Measurements from ENCODE around the gene CDHR2.

- TF ChIP-seq, protein P1, sequence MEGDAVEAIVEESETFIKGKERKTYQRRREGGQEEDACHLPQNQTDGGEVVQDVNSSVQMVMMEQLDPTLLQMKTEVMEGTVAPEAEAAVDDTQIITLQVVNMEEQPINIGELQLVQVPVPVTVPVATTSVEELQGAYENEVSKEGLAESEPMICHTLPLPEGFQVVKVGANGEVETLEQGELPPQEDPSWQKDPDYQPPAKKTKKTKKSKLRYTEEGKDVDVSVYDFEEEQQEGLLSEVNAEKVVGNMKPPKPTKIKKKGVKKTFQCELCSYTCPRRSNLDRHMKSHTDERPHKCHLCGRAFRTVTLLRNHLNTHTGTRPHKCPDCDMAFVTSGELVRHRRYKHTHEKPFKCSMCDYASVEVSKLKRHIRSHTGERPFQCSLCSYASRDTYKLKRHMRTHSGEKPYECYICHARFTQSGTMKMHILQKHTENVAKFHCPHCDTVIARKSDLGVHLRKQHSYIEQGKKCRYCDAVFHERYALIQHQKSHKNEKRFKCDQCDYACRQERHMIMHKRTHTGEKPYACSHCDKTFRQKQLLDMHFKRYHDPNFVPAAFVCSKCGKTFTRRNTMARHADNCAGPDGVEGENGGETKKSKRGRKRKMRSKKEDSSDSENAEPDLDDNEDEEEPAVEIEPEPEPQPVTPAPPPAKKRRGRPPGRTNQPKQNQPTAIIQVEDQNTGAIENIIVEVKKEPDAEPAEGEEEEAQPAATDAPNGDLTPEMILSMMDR (IDR thresholded peaks at IDR 0.05 in 2 of 3, conservative IDR thresholded peaks at IDR 0.05 in 1 of 3; ENCODE audit: borderline replicate concordance in 1 of 3, insufficient read depth in 1 of 3, low read depth in 2 of 3, low read length in 2 of 3): no peak
- TF ChIP-seq EZH2 (IDR thresholded peaks at IDR 0.05) (no peak), RAD21 (IDR thresholded peaks at IDR 0.05; ENCODE audit: low read depth) (no peak), POLR2A (IDR thresholded peaks at IDR 0.05; ENCODE audit: borderline replicate concordance, extremely low read depth, insufficient read depth, insufficient read length) (no peak), ATF3 (IDR thresholded peaks at IDR 0.05) (no peak)
These were observed 45.6 kb upstream of the CDHR2 start for GRCh38 chr5:176503496-176503895.

All from HCT116 (cell line).